MV-4-11 (cell line): Measurements from ENCODE around the gene GAS7.

Source experiments
- DNase-seq: peaks from one replicate; lab custom pipeline; 2025; lab: John Stamatoyannopoulos, UW

The GAS7 gene

DNA sequence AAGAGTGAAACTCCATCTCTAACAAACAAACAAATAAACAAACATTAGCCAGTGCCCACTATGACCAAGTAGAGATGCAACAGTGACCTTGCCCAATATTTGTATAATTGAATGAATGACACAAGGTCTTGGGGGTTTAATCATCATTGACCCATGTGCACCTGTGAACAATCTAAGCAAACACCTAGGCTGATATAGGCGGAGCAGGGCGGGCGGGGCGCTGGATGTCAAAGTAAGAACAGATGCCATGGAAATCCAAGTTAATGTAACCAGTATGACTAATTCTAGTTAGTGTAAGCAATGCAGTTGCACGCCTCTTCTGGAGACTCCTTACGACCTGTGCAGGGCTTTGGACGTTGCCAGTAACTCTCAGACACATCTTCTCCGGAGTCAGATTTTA is 310.9 kb downstream of the GAS7 start:
- no peak for DNase-seq

DNA sequence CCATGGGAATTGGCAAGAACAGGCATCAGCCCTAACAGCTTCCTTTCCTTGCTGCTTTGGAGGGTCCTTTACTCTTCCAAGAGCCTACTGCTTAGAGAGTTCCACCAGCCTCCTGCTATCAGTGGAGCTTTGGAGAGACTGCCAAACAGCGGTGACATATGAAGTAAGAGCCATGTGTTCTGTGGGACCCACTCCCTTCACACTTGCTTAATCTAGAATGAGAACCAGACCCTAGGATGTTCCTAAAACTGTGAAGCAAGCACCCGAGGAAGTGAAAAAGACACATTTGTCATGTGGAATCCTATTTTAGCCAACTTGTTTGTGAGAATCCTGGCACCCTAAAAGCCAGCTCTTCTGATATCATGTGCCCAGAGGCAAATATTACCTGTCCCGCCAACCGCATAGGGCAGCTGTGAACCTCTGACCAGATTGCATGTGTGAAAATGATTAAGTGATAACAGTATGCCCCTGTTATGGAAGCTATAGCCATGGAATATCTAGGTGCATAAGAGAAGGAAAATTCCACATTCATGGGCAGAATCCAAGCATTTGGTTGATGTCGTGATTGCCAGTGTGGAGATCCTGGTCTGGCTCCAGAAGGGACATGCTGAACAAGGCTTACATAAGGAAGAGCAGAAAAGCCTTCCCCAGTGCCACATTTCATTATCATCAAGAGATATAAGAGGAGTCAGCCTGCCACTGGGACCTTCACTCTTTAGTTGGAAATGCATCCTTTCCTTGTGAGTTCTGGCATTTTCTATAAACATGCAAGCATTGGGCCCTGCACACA is 312.1 kb downstream of the GAS7 start:
- DNase-seq: peak; percentile 51

DNA sequence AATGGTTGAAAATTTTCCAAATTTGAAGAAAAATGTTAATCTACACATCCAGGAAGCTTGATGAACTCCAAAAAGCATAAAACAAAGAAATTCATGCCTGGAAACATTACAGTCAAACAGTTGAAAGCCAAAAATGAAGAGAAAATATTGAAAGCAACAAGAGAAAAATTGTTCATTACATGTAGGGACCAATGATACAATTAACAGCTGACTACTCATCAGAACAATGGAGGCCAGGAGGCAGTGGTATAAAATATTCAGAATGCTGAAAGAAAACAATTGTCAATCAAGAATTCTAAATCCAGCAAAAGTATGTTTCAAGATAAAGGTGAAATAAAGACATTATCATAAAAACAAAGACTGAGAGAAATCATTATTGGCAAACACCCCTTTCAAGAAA is 315.0 kb downstream of the GAS7 start:
- DNase-seq: no peak

DNA sequence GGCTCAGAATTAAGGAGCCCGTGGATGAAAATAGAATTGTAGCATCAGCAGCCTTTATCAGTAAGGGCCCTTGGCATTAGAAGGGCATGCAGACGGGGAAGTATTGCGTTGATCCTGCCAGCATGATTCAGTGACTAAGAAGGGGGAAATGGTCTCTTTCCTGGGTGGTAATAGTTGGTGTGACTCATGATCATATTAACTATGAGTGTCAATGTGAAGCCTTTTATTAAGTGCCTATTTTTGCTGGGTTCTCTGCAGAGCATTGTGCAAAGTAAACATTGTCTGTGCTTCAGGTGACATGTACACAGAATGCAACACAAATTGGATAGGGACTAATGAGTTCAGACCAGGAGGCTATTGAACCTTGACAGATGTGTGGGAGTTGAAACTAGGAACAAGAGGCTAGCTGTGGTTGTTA is 317.8 kb downstream of the GAS7 start:
- DNase-seq: peak; percentile 86

DNA sequence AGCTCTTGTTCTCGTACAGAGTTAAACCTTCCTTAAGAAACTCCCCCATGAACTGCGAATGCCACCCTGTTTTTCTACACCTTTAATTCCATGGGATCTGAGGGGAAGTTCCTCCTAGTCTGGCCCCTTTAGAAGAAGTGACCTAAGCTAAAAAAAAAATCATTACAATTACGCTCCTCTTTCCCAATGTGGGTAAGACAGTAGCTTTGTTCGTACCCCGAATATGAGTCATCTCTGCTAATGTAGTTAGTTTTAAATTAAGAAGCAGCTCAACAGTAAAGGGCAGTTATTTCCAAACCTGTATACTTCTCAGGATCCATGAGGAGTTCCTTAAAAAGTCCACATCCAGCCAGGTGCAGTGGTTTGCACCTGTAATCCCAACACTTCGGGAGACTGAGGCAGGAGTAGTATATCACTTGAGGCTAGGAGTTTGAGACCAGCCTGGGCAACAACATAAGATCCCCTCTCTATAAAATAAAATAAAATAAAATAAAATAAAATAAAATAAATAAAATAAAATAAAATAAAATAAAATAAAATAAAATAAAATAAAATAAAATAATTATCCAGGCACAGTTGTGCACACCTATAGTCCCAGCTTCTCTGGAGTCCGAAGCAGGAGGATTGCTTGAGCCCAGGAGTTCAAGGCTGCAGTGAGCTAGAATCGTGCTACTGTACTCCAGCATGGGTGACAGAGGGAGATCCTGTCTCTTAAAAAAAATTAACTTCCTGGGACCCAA is 319.4 kb downstream of the GAS7 start:
- DNase-seq: peak; percentile 87

DNA sequence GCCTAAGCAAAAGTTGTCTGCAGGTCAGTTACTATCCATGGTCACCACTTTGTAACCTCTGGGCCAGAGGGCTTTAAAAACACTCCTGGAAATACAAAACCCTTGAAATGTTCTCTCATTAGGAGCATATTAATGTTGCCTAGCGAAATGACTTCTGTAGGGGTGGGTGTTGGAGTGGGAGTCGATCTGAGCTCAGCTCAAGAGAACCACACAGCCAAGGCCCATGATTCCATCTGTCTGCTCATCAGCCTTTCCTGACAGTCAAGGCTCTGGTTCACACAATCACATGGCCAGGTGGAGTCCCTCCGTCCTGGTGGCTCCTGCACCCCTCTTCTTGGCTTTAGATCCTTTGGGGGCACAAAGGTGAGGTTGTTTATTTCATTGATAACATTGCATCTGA is 320.1 kb downstream of the GAS7 start:
- DNase-seq: no peak

DNA sequence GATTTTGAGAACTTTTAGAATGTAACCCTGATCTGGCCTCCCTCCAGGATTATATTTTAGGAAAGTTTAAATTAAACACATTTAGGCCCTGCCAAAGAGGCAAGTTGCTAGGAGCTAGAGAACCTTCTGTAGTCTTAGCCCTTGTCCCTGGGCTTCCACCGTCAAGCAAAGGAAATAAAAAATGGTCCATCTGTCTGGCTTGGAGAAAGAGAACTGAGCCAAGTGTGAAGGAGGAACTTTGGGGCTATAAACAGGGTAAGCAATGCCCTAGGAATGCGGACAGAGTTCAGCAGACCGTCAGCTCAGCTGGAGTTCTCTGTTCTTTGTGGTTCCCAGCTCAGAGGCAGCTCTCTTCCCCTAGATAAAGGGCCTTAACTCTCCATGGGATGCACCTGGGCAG is 323.0 kb downstream of the GAS7 start:
- DNase-seq: peak; percentile 75

DNA sequence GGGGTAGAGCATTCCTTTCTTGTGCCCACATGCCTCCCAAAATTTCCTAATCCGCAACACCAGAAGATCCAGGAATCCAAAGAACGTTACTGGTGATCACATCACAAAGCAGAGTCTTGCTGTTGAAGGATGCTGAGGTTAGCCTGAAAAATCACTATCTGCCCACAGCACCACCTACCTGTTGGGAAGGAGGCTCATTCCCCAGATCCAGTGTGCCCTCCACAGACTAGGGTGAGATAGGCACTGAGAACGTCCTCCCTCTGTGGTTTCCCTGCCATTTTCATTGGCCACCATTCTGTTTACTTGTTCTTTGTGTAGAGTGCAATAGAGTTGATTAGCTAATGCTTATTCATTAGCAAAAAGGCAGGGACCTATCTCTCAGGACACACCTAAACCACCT is 323.7 kb downstream of the GAS7 start:
- no peak for DNase-seq

DNA sequence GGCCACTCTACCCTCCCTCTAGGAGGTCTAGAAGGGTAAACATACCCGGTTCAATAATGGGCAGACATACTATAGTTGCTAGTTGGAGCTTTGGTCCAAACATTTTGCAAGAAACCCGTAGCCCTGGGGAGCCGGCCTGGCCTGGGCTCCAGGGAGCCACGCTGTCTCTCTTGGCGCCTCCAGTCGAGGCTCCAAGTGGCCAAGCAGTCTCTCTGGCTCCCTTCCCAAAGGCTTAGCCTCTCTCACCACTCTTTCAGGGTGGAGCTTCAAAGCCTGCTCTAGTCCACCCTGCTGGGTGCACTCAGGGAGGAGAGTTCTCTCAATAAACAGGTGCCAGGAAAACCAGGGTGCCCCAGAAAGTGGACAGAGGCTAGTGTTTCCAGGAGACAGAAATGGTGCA is 325.6 kb downstream of the GAS7 start:
- no peak for DNase-seq

DNA sequence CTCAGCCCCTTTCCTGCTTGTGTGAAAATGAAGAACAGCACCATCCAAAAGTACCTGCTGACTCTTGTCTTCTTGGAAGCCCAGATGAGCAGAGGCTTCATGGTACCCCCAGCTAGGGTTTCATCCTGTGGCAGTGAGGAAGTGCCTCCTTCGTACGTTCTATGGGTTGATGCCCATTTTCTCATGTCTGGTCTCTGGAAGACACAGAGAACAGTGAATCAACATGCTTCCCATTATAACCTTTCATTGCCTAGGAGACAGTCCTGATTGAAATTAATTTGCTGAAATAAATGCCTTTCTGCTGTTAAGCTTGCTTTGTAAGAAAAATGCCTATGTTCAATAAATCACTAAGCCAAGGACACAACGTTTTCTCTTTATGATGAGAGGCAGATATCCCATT is 329.9 kb downstream of the GAS7 start:
- DNase-seq: no peak

DNA sequence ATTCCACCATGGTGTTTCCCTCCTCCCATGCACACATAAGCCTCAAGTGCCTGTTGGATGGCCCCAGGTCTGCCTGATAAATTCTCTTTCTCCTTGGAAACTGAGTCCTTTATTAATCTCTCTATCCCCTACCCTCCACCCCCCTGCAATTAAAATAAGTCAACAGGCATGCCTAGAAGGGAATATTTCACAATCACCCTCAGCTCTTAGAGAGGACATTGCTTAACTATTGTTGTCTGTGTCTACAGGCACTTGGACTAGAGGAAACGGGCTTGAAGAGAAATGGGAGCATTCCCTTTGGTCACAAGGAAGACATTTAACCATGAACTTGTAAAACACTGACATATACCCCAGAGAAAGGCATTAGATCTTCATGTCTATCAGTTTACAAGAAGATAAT is 332.8 kb downstream of the GAS7 start:
- DNase-seq: peak; percentile 72

DNA sequence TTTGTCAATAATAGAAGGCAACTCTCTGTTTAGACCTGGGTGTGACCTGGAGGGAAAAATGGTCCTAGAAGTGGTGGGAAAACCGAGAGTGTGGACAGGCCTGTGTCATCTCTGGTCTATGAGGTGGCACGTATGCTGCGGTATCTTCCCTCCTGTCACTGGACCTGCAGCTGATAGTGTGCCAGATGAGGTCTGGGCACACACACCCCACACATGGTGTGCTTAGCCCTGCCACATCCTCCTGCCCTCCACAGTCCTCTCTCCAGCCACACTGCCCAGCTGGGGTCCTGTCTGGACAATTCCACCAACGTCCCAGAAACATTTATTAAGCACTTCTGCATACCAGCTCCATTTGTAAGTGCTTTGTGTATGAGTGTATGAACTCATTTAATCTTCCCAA is 335.5 kb downstream of the GAS7 start:
- DNase-seq: no peak

DNA sequence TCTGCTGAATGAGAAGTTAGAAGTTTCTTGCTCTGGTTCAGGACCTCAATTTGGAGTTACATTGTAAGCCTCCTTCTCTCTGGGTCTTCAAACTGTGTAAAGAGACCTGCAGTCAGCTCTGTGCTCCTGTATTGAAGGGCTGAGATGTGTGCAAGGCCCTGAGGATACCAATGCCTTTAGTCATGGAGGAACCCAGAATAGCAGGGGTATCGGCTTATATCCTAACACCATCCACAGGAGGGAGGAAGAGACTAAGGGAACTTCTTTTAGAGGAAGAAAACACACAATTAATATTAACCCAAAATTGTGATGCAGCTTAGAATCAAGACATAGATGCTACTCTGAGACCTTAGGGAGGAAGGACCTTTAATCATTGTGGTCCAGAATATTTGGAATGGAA is 336.2 kb downstream of the GAS7 start:
- DNase-seq: peak; percentile 9

DNA sequence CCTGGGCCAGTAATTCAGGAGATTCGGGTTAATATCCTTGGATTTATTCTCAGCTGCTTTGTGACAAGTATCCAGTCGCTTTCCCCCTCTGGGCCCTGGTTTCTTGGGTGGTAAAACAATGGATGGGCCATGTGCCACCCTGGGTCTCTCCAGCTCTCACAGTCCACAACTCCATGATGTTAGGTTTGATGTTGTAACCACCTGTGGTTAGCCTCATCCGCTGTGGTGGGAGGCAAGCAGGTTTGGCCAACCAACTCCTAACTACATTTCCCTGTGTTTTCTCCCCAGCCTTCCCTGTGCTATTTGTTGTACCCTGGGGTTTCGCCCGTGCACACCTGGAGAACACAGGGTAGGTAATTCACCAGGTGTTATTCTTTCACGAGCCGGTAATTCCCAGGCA is 337.6 kb downstream of the GAS7 start:
- peak; percentile 42 for DNase-seq
